SHP77 treated with DMSO at 0.1 percent for 48 hours (cell line): ENCODE data around the gene PFKFB3.
"Not testable (repeated sequence)": the region's sequence is repeated elsewhere in the genome, so short reads cannot be mapped to it uniquely, and the experiment has no call there.

ENCODE experiments used
- DNase-seq: peaks from one replicate; lab custom pipeline; 2025; lab: John Stamatoyannopoulos, UW

Gene PFKFB3

GRCh38 chr10:6178581-6178980, 24.2 kb upstream of the PFKFB3 start:
- DNase-seq = no peak

- DNase-seq = no peak
These were observed 23.7 kb upstream of the PFKFB3 start for GRCh38 chr10:6179078-6179477.

DNA sequence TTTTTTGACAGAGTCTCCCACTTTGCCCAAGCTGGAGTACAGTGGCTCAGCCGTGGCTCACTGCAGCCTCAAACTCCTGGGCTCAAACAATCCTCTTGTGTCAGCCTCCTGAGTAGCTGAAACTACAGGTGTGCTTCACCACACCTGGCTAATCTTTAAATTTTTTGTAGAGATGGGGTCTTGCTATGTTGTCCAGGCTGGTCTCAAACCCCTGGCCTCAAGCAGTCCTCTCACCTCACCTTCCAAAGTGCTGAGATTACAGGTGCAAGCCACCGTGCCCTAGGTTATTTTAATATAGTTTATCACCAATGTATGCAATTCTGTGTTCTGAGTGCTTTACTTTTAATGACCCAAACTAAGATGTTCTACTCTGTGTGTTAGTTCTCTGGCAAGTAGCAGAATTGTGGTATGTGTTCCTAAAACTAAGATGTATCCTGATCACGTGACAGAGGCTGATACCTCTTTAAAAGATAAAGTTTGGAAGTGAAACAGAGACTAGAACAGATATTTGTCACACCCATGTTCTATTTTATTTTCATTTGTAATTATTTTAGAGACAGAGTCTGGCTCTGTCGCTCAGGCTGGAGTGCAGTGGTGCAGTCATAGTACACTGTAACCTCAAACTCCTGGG, 22.1 kb upstream of the PFKFB3 start:
- no peak for DNase-seq

DNA sequence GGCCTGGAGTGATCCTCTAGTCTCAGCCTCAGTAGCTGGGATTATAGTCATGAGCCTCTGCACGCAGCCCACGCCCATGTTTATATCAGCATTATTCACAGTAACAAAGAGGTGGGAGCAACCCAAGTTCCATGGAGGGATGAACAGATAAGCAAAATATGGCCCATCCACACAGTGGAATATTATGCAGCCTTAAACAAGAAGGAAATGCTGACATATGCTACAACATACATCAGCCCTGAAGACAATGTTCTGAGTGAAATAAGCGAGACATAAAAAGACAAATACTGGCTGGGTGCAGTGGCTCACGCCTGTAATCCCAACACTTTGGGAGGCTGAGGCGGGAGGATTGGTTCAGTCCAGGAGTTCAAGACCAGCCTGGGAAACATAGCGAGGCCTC, 21.5 kb upstream of the PFKFB3 start:
- no peak for DNase-seq

- no peak for DNase-seq
These were observed 20.2 kb upstream of the PFKFB3 start for GRCh38 chr10:6182454-6183098.

- no peak for DNase-seq
These were observed 17.6 kb upstream of the PFKFB3 start for GRCh38 chr10:6185039-6185716.

GRCh38 chr10:6186894-6187256, 15.9 kb upstream of the PFKFB3 start:
- no peak for DNase-seq

DNA sequence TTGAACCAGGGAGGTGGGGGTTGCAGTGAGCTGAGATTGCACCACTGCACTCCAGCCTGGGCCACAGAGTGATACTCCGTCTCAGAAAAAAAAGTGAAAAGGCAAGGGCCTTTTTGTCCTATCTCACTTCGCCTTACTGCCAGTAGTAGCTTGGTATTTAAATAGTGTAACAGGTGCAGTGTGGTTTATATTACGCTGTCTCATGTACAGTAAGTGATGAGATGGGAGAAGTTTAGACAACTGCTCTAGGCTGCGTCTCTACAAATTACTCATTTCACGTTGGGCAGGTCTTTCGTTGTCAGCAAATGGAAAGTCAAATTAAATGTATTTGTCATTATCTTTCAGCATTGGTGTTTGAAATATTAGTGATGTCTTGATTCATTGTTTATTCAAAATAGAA, 15.5 kb upstream of the PFKFB3 start:
- no peak for DNase-seq

DNA sequence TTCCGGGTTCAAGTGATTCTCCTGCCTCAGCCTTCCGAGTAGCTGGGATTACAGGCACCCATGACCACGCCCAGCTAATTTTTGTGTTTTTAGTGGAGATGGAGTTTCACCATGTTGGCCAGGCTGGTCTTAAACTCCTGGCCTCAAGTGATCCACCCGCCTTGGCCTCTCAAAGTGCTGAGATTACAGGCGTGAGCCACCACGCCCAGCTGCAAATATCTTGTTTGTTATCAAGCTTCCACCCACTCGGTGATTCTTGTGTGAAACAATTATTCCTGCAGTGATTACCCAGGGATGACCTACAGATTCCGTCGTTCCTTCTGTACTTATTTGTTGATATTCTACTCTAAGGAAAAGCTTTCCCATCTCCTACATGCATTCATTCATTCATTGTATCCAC, 12.7 kb upstream of the PFKFB3 start:
- DNase-seq = not testable (repeated sequence)

DNA sequence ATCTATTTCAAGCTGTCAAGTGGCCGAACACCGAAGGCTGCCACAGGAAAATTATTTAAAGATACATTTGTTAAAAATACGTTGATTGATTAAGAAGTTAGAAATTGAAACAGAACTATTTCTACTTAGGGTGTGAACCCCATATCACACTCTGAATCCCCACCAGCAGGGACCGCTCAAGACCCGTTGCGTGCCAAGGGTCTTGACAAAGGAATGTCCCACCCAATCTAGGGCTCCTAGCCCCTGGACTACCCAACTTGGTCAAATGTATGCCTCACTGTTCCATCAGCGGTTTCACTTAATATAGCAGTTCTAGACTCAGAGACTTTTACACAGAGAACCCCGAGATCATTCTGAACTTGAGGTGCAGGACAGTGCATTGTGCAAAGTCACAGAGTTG, 11.6 kb upstream of the PFKFB3 start:
- DNase-seq = no peak

DNA sequence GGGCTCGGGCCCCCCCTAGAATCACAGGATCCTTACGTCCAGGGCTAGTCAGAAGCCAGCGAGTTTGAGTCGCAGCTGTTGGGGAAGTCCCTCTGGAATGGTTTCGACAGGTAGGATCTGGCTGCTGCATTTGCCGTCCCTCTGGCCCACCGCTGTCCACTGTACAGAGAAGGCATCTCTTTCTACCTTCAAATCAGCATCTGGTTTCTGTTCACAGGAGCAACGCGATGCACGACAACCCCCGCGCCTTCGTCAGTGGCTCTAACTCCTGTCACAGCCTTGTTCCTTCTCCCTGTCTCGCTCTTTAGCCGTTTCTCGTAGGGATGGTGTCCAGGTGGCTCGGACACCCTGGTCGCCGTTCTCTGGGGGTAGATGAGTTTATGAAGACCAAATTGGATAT, 11.2 kb upstream of the PFKFB3 start:
- no peak for DNase-seq

GRCh38 chr10:6193342-6193741, 9.4 kb upstream of the PFKFB3 start:
- DNase-seq = not testable (repeated sequence)

DNA sequence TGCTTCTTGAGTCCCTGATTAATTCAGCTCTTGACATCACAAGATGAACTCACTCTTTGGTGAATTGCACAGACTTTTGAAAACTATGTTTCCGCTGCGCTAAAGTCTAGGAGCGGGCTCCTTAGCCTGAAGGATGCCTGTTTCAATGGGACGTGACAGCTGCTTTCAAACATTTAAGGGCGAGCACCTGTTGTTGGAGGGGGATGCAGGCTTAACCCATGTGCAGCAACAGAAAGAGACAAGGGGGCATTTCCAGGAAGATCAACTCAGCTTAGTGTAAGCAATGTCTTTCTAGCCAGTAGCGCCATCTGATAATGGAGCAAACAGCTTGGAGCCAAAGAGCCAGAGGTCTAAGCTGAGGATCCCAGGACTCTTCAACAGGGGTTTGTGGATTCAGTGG, 8.4 kb upstream of the PFKFB3 start:
- DNase-seq = no peak

- DNase-seq = no peak
These were observed 7.4 kb upstream of the PFKFB3 start for GRCh38 chr10:6195376-6195775.

- DNase-seq = no peak
These were observed 6.9 kb upstream of the PFKFB3 start for GRCh38 chr10:6195846-6196245.

DNA sequence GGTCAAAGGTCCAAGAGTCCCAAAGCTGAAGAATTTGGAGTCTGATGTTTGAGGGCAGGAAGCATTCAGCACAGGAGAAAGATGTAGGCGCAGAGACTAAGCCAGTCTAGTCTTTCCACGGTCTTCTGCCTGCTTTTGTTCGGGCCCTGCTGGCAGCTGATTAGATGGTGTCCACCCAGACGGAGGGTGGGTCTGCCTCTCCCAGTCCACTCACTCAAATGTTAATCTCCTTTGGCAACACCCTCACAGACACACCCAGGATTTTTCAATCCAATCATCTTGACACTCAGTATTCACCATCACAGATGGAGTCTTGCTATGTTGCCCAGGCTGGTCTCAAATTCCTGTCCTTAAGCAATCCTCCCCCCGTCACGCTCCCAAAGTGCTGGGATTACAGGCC, 6.2 kb upstream of the PFKFB3 start:
- not testable (repeated sequence) for DNase-seq

- no peak for DNase-seq
These were observed 5.4 kb upstream of the PFKFB3 start for GRCh38 chr10:6197321-6197720.

- no peak for DNase-seq
These were observed 4.6 kb upstream of the PFKFB3 start for GRCh38 chr10:6198171-6198570.

DNA sequence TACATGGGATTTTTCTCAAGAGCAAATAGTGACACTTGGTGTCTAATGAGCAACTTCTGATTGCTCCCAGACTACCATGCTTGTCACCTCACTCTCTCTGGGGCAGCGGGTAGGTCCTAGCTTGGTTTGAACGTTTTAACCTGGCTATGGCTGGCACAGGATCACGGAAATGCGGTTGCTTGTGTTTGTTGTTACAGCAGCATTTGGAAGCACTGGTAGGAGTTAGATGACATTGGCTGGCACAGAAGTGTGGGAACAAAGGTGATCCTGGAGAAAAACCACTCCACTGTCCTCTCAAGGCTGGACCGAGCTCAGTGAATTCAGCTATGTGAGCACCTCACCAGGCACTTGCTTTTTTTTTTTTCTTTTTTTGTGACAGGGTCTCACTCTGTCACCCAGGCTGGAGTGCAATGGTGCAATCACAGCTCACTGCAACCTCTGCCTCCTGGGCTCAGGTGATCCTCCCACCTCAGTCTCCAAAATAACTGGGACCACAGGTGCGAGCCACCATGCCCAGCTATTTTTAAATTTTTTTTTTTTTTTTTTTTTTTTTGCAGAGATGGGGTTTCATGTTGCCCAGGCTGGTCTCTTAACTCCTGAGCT, 3.5 kb upstream of the PFKFB3 start:
- no peak for DNase-seq

DNA sequence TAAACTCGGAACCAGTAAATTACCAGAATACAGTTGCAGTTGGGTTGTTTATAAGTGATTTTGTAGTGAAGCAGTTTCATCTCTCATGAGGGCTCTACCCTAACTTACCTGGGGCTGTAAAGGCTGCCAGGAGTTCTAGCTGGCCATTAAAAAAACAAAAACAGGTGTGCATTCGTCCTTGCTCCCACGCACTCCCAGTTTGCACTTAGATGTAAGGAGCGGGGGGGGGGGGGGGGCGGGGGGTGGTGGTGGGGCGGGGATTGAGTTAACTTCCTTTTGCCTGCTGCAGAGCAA, 2.3 kb upstream of the PFKFB3 start:
- DNase-seq = no peak

DNA sequence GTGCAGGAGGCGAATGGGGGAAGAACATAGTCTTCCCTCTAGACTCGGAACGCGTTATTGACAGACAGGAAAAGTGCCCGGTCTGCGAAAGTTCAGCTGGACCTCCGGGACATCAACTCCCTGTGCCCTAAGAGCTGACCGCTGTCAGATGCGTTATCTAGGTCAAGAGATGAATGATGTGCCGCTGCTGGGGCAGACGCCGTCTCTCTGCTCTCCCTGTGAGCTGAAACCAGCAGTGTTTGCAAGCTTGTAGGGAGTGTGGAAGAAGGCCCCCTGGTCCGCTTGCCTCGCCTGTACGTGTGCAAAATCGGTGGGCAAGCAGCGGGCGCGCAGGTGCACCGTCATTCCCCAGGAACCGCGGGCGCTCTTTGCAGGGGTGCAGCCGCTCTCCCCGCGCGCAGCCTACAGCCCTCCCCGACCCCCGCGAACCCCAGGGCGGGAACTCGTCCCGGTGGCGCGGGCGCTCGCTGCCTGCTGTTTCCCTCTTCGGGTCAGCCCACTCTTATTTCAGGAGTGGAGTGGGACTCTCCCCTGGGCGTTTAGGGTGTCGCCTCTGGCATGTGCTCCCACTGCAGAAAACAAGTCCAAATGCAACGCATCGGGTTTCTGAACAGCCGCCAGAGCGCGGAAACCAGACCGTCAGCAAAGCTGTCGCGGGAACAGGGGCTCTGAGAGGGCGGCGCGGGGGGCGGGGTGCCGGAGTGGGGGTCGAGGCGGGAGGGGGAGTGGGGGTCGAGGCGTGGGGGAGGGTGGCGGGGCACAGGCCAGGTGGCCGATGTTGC, 1.8 kb upstream of the PFKFB3 start:
- DNase-seq = no peak

- DNase-seq = no peak
These were observed 1.2 kb upstream of the PFKFB3 start for GRCh38 chr10:6201516-6201975.
